HG03175 (cell line): ENCODE results near the gene MIGA2.

Source experiments
- ATAC-seq: cut with Tn5 transposase; IDR thresholded peaks from one replicate; pipeline ENCODE4 v1.9.1; 2021; ENCODE audit warnings: mild to moderate bottlenecking, moderate library complexity; ENCODE audit not compliant: unreplicated experiment

The MIGA2 gene

GRCh38 chr9:129070696-129071525 lies 34.5 kb downstream of the MIGA2 start:
- no peak for ATAC-seq

GRCh38 chr9:129071526-129072126 lies 35.2 kb downstream of the MIGA2 start:
- no peak for ATAC-seq

DNA sequence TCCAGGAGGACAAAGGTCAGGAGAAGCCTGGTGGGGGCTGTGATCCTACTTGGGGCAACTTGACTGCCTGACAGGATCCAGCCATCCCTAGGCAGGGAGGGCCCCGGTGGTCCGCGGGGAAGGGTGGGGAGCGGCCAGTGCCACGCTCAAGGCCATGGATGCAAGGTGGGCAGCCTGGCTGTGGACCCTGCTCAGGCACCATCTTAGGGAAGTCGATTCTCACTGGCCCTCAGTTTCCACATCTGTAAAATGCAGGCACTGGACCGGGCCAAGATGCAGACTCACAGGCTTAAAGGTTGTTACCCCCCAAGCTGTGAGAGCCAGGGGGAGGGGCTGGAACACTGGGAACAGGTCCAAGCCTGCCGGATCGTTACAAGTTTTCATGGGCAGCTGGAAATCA lies 35.7 kb downstream of the MIGA2 start:
- ATAC-seq: no peak

DNA sequence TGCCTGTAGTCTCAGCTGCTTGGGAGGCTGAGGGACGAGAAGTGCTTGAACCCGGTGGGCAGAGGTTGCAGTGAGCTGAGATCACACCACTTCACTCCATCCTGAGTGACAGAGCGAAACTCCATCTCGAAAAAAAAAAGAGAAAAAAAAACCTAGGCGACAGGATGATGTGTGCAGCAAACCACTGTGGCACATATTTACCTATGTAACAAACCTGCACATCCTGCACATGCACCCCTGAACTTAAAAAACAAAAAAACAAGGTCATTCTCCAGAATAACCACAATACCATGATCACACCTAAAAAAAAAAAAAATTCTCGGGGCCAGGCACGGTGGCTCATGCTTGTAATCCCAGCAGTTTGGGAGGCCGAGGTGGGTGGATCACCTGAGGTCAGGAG lies 37.0 kb downstream of the MIGA2 start:
- ATAC-seq: no peak

GRCh38 chr9:129074106-129074505 lies 37.7 kb downstream of the MIGA2 start:
- no peak for ATAC-seq

GRCh38 chr9:129075996-129076639 lies 39.7 kb downstream of the MIGA2 start:
- no peak for ATAC-seq

DNA sequence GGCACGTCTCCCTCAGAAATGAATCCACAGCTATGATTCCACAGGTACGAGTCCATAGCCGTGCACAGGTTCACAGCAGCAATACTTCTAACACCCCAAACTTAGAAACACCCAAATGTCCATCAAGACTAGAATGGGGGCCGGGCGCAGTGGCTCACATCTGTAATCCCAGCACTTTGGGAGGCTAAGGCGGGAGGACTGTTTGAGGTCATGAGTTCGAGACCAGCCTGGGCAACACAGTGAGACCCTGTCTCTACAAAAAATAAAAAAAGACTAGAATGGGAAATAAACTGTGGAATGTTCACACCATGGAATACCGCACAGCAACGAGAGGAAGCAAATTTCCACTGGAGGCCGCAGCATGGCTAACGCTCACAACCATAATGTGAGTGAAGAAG lies 40.2 kb downstream of the MIGA2 start:
- ATAC-seq: no peak

- no peak for ATAC-seq
Observed at GRCh38 chr9:129077236-129077635, 40.8 kb downstream of the MIGA2 start.

- ATAC-seq: no peak
Observed at GRCh38 chr9:129078691-129079503, 42.5 kb downstream of the MIGA2 start.

DNA sequence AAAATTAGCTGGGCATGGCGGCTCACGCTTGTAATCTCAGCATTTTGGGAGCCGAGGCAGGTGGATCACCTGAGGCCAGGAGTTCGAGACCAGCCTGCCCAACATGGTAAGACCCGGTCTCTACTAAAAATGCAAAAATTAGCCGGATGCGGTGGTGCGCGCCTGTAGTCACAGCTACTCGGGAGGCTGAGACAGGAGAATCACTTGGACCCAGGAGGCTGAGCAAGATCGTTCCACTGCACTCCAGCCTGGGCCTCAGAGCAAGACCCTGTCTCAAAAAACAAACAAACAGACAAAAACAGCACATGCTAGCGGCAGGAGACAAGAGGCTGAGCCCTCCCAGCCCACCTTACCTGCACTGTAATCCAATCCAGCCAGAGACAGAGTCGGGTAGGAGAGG lies 43.4 kb downstream of the MIGA2 start:
- ATAC-seq: no peak

- no peak for ATAC-seq
Observed at GRCh38 chr9:129080298-129080600, 43.8 kb downstream of the MIGA2 start.

DNA sequence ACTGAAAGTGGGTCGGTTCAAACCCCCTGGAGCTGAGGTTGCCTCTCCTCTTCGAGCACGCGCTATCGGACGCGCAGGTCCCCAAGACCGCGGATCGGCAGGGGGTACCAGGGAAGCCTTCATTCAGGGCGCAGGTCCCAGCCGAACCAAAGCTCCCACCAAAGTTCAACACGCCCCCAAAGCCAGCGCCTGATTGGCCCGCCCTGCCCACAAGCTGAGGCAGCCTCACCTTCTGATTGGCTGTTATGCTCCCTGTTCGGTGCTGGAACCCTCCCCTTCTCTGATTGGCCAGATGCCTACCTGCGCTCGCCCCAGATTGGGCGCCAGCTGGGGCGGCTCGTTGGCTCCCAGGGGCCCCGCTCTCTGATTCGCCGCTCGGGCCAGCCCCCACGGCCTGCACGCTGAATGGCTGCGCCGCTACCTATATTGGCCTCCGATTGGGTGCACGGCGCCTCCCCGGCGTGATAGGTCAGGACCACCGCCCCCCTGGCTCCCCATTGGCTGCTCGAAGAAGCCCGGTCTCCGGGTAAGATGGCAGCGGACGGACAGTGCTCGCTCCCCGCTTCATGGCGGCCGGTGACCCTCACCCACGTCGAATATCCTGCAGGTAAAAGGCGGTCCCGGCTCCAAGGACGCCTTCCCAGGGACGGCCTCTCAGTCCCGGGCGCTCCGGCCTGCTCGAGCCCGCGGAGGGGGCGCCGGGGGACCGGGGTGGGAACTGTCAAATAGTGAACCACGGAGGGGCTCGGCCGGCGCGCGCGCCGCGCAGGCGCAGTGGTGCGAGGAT lies 44.4 kb downstream of the MIGA2 start, which contains the start of gene DOLPP1:
Gene DOLPP1, plus strand, starts transcription at position 511 of the 787 bp plus-strand sequence. Its CDS starts 21 bp downstream, at position 532.
- peak; percentile 95 for ATAC-seq

DNA sequence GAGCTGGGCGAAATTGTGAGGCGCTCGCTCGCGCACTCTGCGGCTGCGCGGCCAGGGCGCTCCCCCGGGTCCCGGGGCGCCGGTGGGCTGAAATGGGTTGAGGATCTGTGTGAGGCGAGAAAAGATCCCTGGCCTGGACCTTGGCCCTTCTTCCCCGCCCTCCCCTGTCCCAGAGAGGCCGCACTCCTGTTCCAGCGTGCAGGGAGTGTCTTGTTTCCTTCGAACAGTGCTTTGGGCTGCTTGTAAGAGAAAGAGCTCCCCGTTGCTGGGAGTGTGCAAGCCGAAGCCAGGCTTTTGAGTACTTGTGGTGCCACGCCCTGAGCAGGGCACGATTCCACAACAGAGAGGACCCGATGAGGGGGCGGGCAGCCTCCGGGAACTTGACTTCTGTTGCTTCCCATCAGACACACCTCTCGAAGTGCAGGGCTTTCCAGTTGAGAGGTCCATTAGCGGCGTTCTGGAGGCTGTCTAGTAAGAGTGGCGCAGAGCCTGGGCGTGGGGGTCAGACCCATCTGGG lies 45.0 kb downstream of the MIGA2 start:
- no peak for ATAC-seq

DNA sequence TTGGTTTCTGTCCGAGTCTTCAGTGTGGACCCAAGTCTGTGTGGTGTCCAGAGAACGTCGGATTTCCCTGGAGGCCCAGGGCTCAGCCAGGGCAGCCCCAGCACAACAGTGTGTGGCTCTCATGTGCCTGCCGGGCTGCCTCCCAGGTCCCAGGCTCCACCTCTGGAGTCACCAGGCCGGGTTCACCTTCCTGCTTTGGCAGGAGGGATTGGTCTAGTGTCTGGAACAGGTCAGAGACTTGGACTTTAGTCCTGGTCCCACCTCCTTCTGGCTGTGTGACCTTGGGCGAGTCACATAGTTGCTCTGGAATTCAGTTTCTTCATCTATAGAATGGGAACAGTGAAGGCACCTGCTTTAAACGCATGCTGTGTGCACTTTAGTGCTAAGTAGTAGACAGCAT lies 47.7 kb downstream of the MIGA2 start:
- ATAC-seq: no peak

DNA sequence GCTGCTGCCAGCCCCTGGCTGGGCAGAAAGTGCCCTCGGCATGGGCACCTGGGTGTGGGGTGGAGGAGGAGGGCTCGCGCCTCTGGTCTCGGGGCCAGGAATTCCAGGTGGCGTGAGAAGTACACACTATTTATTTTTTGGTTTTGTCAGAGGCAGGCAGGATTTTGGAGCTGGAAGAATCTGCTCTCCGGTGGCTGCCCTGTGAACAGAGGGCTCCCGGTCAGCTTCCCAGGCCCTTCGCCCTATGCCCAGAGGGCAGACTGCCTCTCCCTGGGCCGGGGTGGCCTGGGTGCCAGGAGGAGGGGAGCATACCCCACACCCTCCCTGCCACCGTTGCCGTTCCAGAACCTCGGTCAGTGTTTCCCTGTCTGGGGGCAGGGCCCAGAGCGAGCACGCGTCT lies 52.8 kb downstream of the MIGA2 start:
- ATAC-seq: no peak

DNA sequence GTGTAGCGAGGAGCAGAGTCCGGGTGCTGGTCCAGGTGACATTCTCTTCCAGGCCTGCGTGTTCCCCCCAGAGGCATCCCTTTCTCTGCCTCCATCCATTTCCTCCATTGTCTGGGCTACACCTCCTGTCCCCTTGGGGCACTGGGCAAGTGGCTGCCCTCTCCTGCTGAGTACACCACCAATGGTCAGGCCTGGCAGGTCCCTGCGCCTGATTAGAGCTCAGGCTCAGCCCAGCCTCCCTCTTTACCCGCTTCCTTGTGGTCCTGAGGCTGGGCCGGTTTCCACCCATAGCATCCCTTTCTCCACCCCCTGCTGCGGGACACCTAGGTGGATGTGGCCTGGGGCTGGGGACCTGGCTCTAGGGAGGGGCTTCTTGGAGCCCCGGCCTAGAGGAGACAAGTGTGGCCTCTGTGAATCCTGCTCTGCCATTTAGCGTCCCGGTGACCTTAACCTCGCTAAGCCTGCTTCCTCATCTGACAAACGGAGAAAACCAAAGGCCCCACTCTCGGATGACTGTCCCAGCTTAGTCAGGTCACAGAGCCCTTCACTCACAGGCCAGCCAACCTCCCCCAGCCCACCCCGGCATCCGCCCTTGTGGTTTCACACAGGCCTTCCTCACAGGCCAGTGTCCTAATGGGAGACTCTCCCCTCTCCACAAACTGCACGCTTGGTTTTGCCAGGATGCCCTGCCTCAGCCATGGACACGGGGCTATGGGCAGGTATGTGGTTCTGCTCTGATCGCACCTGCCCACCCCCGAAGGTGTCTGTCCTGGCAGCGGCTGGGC lies 57.4 kb downstream of the MIGA2 start:
- ATAC-seq: no peak

- ATAC-seq: no peak
Observed at GRCh38 chr9:129094387-129095169, 58.2 kb downstream of the MIGA2 start.

DNA sequence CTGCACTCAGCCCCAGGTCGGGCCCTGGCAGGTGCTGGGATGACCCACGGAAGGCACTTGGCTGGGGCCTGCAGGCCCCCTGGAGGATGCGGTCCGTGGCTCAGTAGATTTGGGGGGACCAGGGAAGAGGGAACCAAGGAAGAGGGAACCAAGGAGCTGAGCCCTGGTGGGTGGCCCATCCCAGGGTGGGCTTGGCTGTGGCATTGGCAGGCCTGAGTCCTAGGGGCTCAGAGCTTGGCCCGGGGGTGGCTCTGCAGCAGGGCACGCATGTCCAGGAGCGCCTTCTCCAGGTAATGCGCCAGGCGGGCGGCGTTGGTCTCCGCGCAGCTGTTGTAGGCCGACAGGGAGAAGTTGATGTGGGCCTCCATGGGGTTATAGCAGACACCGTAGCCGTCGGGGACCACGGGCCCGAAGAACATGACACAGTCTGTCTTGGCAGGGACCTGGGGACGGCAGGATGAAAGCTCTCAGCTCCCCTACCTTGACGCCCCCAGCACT lies 58.8 kb downstream of the MIGA2 start:
- ATAC-seq: no peak

DNA sequence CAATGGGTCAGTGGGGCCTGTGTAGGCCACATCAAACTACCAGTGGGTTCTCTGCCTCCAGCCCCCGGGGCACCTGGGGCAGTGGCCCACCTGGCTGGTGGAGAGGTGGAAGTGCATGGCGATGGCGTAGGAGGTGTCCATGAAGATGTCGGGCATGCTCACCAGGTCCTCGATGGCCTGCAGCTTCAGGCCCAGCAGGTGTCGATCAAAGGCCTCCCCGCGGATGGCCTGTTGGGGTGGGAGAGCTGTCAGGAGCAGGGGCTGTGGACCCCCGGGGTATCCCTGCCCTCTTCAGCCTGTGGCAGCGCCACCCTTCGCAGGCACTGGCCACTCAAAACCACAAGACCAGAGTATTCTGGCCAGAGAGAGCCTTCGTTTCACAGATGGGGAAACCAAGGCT lies 59.5 kb downstream of the MIGA2 start:
- no peak for ATAC-seq
